Measurements from ENCODE around the gene RIMBP2. TPM values are rescaled to one million over a fixed set of nuclear protein-coding genes. Genes with fewer than 3 reads are reported as not detected.

The RIMBP2 gene
- total RNA-seq, 1 donor from 2014 or later = not detected

- DNase-seq (ENCODE audit: extremely low read depth, low read depth, low spot score) = no peak
These were observed 160.9 kb downstream of the RIMBP2 start for GRCh38 chr12:130555221-130555620.

GRCh38 chr12:130552483-130552996, 163.6 kb downstream of the RIMBP2 start:
- DNase-seq (ENCODE audit: extremely low read depth, low read depth, low spot score) = no peak

DNA sequence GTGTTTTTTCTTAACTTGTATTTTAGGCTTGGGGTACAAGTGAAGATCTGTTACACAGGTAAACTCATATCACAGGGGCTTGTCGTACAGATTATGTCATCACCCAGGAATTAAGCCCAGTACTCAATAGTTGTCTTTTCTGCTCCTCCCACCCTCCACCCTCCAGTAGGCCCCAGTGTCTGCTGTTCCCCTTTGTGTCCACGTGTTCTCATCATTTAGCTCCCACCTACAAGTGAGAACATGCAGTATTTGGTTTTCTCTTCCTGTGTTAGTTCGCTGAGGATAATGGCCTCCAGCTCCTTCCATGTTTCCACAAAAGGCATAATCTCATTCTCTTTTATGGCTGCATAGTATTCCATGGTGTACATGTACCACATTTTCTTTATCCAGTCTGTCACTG, 166.7 kb downstream of the RIMBP2 start:
- DNase-seq (ENCODE audit: extremely low read depth, low read depth, low spot score) = no peak

- no peak for DNase-seq (ENCODE audit: extremely low read depth, low read depth, low spot score)
These were observed 168.5 kb downstream of the RIMBP2 start for GRCh38 chr12:130547480-130548155.

GRCh38 chr12:130546494-130546893, 169.6 kb downstream of the RIMBP2 start:
- no peak for DNase-seq (ENCODE audit: extremely low read depth, low read depth, low spot score)

DNA sequence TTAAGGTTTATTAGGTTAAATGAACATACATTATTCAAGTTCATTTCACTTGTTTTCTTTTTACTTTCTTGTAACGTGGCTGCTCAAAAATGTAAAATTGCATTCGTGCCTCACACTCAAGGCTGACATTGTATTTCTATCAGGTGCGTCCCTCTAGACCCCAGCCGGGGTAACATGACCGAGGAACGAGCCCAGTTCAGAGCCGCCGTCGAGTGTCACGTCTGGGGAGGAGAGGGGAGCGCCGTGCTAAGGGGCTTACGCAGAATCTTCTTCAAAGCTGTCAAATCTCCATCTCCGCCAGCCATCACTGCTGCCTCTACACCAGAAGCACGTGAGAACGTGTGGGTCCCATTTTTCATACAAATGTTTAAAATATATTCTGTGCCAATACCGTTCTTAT, 170.6 kb downstream of the RIMBP2 start:
- DNase-seq (ENCODE audit: extremely low read depth, low read depth, low spot score) = no peak

DNA sequence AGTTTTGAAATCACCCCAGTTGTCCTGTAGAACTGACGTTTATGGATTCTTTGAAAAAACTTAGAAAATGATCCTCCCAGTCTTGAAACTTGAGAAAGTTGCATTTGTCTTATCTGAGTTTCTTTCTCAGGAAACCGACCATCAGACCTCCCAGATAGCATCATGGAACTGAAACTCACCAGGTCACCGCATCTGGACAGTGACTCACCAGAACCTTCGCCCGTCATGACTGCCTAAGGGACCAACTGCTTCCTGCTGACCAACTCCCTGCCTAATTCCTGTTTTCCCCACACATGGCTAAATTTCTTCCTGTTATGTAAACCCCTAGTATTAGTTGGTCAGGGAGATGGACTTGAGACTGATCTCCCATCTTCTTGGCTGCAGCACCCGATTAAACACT, 175.7 kb downstream of the RIMBP2 start:
- DNase-seq (ENCODE audit: extremely low read depth, low read depth, low spot score) = no peak

- no peak for DNase-seq (ENCODE audit: extremely low read depth, low read depth, low spot score)
These were observed 177.6 kb downstream of the RIMBP2 start for GRCh38 chr12:130538343-130539095.

DNA sequence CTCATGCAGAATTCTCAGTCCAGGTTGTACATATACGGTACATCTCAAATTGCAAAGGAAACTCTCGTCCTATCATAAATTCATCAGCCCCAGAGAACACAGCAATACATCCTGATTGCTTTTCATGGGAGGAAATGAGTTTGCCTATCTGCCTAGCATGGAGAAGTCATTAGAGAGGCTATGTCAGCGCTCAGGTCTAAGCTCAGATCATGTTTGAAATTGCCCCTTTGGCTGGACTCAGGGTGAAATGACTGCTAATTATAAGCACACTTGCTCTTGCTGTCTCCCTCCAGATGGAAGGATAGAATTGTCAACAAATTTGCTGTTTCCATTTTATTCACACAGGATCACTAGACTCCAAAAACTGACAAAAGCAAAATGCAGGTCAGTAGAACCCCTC, 178.4 kb downstream of the RIMBP2 start:
- DNase-seq (ENCODE audit: extremely low read depth, low read depth, low spot score) = no peak

GRCh38 chr12:130537051-130537450, 179.0 kb downstream of the RIMBP2 start:
- no peak for DNase-seq (ENCODE audit: extremely low read depth, low read depth, low spot score)

GRCh38 chr12:130530429-130530828, 185.7 kb downstream of the RIMBP2 start:
- DNase-seq (ENCODE audit: extremely low read depth, low read depth, low spot score) = no peak

DNA sequence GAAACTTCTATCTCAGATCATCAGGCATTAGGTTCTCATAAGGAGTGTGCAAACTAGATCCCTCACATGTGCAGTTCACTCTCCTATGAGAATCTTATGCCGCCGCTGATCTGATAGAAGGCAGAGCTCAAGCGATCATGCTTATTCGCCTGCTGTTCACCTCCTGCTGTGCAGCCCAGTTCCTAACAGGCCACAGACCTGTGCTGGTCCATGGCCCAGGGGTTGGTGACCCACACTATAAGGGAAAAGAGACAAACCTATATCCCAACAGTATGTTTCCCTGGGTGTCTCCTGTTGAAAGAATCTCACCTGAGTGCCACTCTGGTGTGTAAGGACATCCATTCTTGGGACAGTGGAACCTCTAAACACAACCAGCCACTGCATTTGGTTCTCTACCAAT, 186.3 kb downstream of the RIMBP2 start:
- no peak for DNase-seq (ENCODE audit: extremely low read depth, low read depth, low spot score)

DNA sequence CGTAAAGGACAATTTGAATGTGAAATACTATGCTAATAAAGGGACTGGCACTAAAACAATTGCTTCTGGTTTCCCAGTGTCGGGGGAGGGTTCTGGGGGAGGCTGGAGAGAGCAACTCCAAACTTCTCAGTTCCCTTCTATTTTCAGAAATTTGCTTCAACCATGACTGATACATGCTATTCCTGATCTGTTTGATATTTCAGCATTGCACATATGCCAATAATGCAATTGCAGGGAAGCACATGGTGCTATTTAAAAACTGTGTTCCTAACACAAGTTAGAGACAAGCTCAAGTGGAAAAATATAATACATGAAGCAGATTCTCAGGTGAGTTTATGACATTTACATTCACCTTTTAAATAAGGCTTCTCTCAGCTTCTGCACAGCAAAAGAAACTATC, 188.9 kb downstream of the RIMBP2 start:
- no peak for DNase-seq (ENCODE audit: extremely low read depth, low read depth, low spot score)

DNA sequence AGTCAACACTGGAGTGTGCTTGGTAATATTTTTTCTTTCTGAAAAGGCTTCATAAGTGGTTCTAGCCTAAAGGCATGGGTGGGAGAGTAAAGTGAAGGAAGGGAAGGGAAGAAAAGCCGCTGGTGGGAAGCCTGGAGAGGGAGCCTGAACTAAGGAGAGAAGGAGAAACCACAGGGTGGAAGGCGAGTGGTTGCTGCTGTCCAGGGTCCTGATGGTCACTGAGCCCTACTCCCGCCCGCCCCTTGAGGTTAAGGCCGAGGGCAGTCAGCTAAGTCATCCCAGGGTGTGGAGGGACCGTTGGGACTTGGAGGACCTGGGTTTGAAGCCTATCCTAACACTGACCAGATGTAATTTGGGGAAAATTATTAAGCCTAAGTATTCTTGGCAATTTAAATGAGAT, 189.3 kb downstream of the RIMBP2 start:
- no peak for DNase-seq (ENCODE audit: extremely low read depth, low read depth, low spot score)

DNA sequence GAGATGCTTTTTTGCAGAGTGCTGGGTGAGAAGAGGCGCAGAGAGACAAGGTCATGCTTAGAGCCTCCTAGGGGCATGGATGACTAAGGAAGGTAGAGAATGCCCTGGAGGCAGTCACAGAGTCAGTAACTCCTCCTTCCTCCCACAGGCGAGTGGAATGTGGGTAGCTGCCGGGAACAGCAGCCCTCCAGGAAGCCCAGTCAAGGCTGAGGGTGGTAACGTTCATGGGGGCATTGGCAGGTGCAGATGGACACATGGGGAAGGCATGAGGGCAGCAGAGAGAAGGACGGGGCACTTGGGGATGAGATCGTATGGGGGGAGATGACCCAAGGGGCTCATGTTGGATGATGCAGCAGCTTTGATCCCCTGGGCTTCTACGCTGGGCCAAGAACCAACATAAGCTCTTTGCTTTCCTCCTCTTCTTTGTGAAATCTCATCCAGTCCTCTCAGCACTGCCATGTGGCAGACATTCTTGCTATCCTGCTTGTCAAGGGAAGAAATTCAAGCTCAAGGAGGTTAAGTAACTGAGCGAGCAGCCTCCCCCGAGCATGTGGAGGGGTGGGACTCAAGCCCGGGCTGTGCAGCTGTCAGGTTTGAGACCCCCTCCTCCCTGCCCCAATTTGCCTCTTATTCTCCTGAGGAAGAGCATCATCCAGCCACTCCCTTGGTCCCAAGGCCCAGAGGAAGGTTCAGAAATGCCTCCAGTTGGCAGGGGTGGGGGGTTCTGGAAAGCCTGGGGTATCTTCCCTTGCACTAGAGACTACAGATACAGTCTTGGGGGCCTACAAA, 190.5 kb downstream of the RIMBP2 start:
- no peak for DNase-seq (ENCODE audit: extremely low read depth, low read depth, low spot score)

GRCh38 chr12:130524759-130525158, 191.3 kb downstream of the RIMBP2 start:
- DNase-seq (ENCODE audit: extremely low read depth, low read depth, low spot score) = no peak

- DNase-seq (ENCODE audit: extremely low read depth, low read depth, low spot score) = no peak
These were observed 192.1 kb downstream of the RIMBP2 start for GRCh38 chr12:130523863-130524614.

- no peak for DNase-seq (ENCODE audit: extremely low read depth, low read depth, low spot score)
These were observed 192.9 kb downstream of the RIMBP2 start for GRCh38 chr12:130523208-130523607.

GRCh38 chr12:130522244-130522834, 193.8 kb downstream of the RIMBP2 start:
- DNase-seq (ENCODE audit: extremely low read depth, low read depth, low spot score) = no peak

DNA sequence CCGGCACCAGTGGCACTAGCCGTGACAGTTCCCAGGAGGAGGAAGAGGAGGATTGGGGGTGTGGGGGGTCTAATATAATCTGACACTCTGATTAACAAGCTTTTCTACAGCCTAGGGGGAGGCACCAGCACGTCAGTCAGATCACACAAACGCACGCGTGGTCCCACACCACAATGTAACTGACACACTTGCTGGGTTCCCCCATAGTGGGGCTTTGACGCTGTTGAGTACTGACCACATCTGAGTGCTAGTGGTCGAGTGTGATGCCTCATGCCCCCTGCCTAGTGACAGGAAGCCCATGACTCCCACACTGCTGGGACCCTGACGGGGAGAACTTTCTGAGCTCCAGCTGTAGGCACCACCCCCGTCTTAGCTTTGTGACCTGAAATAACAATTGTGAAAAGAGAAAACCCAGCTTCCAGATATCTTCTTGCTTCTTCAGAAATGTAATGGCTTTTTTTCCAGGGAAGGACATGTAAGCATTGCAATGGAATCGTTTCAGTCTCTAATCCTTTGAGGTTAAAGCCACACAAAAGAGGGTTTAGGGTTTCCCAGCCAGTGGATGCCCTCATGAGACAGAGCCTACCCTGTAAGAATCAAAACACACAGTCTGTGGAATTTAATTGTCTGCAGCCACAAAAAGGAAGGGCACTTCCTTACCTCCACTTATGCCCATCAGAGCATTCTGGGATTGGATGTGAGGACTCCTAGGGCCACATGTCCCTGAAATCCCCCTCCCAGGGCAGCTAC, 194.5 kb downstream of the RIMBP2 start:
- no peak for DNase-seq (ENCODE audit: extremely low read depth, low read depth, low spot score)

Data from glomerular endothelial cell (primary cell).